SK-N-SH (cell line): ENCODE results near the gene TACR3. TPM values are rescaled to one million over a fixed set of nuclear protein-coding genes. Genes with fewer than 3 reads are reported as not detected.

ENCODE experiments used
- CTCF ChIA-PET: fragments of 300-600, 350-600 bp; formaldehyde crosslinking; extraction: SDS; loops from one replicate; lab custom pipeline; 2021; lab: Yijun Ruan, JAX
- POLR2A ChIA-PET: fragments of 350-600 bp; sonication (Branson Sonifier 250); formaldehyde crosslinking; extraction: SDS; loops from one replicate; lab custom pipeline; 2020; ENCODE audit warnings: antibody characterized with exemption, inconsistent platforms; lab: Yijun Ruan, JAX
- DNase-seq: peaks from one replicate; pipeline ENCODE4 v3.0.0; 2012
- H2AFZ ChIP-seq: fragments of 200-600 bp; sonication (generic); 2 replicates; pipeline ENCODE4 v1.8.1; 2016; ENCODE audit warnings: antibody characterized with exemption, mild to moderate bottlenecking, low read depth
- H3F3A ChIP-seq: fragments of 200-600 bp; sonication (generic); replicated peaks from 2 replicates; pipeline ENCODE3; 2016; ENCODE audit warnings: antibody characterized with exemption, mild to moderate bottlenecking; ENCODE audit not compliant: insufficient read depth
- H3K27ac ChIP-seq, 2 experiments: fragments of 200-500 bp in 1 of 2; fragments of 200-600 bp in 1 of 2; sonication (Bioruptor generic) in 1 of 2; sonication (generic), shearing (Covaris generic) in 1 of 2; 2 replicates each; pipeline versions ENCODE4 v1.5.1 to v1.6.1; 2014 to 2016; ENCODE audit warnings: low read depth in 2 of 2, inconsistent platforms in 1 of 2, low read length in 1 of 2, mild to moderate bottlenecking in 1 of 2, mixed read lengths in 1 of 2
- H3K27me3 ChIP-seq: fragments of 200-600 bp; sonication (generic), shearing (Covaris generic); 2 replicates; pipeline ENCODE4 v1.6.1; 2016; ENCODE audit warnings: mixed run types; ENCODE audit not compliant: insufficient read depth
- H3K36me3 ChIP-seq, 2 experiments: fragments of 200-500 bp in 1 of 2; fragments of 200-600 bp in 1 of 2; sonication (Bioruptor generic) in 1 of 2; sonication (generic) in 1 of 2; replicated peaks in 1 of 2; 2 replicates each; pipeline versions ENCODE3 to v1.5.1; 2014 to 2016; ENCODE audit warnings: low read length in 1 of 2, mild to moderate bottlenecking in 1 of 2; ENCODE audit not compliant: insufficient read depth in 2 of 2, control insufficient read depth in 1 of 2
- H3K4me1 ChIP-seq, 2 experiments: fragments of 200-500 bp in 1 of 2; fragments of 200-600 bp in 1 of 2; sonication (Bioruptor generic) in 1 of 2; sonication (generic), shearing (Covaris generic) in 1 of 2; 2 replicates each; pipeline versions ENCODE4 v1.5.1 to v1.6.1; 2014 to 2016; ENCODE audit warnings: low read depth in 1 of 2, low read length in 1 of 2, mixed run types in 1 of 2; ENCODE audit not compliant: insufficient read depth in 2 of 2, control insufficient read depth in 1 of 2
- H3K4me2 ChIP-seq: fragments of 200-600 bp; sonication (generic), shearing (Covaris generic); 2 replicates; pipeline ENCODE4 v1.6.1; 2017; ENCODE audit warnings: mixed run types
- H3K4me3 ChIP-seq, 2 experiments: fragments of 200-500 bp in 1 of 2; fragments of 200-600 bp in 1 of 2; sonication (Bioruptor generic) in 1 of 2; sonication (generic), shearing (Covaris generic) in 1 of 2; 2 replicates each; pipeline versions ENCODE4 v1.5.1 to v1.8.1; 2014 to 2016; ENCODE audit warnings: low read depth in 2 of 2, inconsistent platforms in 1 of 2, low read length in 1 of 2, mild to moderate bottlenecking in 1 of 2, mixed read lengths in 1 of 2, moderate library complexity in 1 of 2
- H3K79me2 ChIP-seq: fragments of 200-600 bp; sonication (generic); 2 replicates; pipeline ENCODE4 v1.8.1; 2017; ENCODE audit warnings: mild to moderate bottlenecking; ENCODE audit not compliant: insufficient read depth
- H3K9ac ChIP-seq: fragments of 200-600 bp; sonication (generic); 2 replicates; pipeline ENCODE4 v1.6.1; 2017; ENCODE audit warnings: mixed run types
- H3K9me2 ChIP-seq: fragments of 200-600 bp; sonication (generic); 2 replicates; pipeline ENCODE4 v1.6.1; 2017; ENCODE audit warnings: mixed run types
- H3K9me3 ChIP-seq: fragments of 200-600 bp; sonication (generic); 2 replicates; pipeline ENCODE4 v1.6.1; 2017; ENCODE audit warnings: mixed run types, mild to moderate bottlenecking, moderate library complexity
- H4K20me1 ChIP-seq: fragments of 200-600 bp; sonication (generic); 2 replicates; pipeline ENCODE4 v1.6.1; 2017; ENCODE audit warnings: mild to moderate bottlenecking, mixed run types; ENCODE audit not compliant: insufficient read depth
- EP300 ChIP-seq, 2 experiments: IDR thresholded peaks; 2 replicates each; pipeline versions ENCODE4 v1.4.0 to v1.6.1; 2012; ENCODE audit warnings: borderline replicate concordance in 1 of 2, low read depth in 1 of 2, low read length in 1 of 2
- EZH2phosphoT487 ChIP-seq: fragments of 200-600 bp; sonication (generic); IDR thresholded peaks from 2 replicates; pipeline ENCODE4 v1.6.1; 2017; ENCODE audit warnings: low read depth, mixed run types, mild to moderate bottlenecking, antibody characterized with exemption, moderate library complexity, borderline replicate concordance
- FOSL2 ChIP-seq: IDR thresholded peaks from 2 replicates; pipeline ENCODE4 v1.4.0; 2012; ENCODE audit warnings: low read depth, mild to moderate bottlenecking, moderate library complexity, borderline replicate concordance
- FOXJ3 ChIP-seq: sonication (generic); formaldehyde crosslinking; IDR thresholded peaks from 2 replicates; pipeline ENCODE4 v1.5.1; 2020; ENCODE audit warnings: mild to moderate bottlenecking, missing genetic modification reagents
- FOXM1 ChIP-seq: IDR thresholded peaks from 2 replicates; pipeline ENCODE4 v1.4.0; 2012; ENCODE audit warnings: low read depth, mild to moderate bottlenecking
- GABPA ChIP-seq: IDR thresholded peaks from 2 replicates; pipeline ENCODE4 v1.4.0; 2012; ENCODE audit warnings: low read depth, mild to moderate bottlenecking
- JUND ChIP-seq: IDR thresholded peaks from 2 replicates; pipeline ENCODE4 v1.4.0; 2012
- MEF2A ChIP-seq: IDR thresholded peaks from 2 replicates; pipeline ENCODE4 v1.4.0; 2012; ENCODE audit warnings: low read depth, borderline replicate concordance
- POLR2AphosphoS5 ChIP-seq: IDR thresholded peaks from 2 replicates; pipeline ENCODE4 v1.6.1; 2012; ENCODE audit warnings: low read depth, low read length
- RAD21 ChIP-seq: IDR thresholded peaks from 2 replicates; pipeline ENCODE4 v1.6.1; 2012; ENCODE audit warnings: mild to moderate bottlenecking, low read length
- RCOR1 ChIP-seq: fragments of 150-350 bp; IDR thresholded peaks from 2 replicates; pipeline ENCODE4 v1.6.1; 2017; ENCODE audit warnings: antibody characterized with exemption, low read length
- RXRA ChIP-seq: IDR thresholded peaks from 2 replicates; pipeline ENCODE4 v1.4.0; 2012; ENCODE audit warnings: low read depth, mild to moderate bottlenecking, borderline replicate concordance
- SMC3 ChIP-seq: IDR thresholded peaks from 2 replicates; pipeline ENCODE4 v1.6.1; 2012; ENCODE audit warnings: low read depth, low read length, improper control_type of control experiment
- WGBS: methylation state at CpG from one replicate; pipeline ENCODE4 v1.1.6; 2017; ENCODE audit warnings: low lambda C conversion rate; 5-methylcytosine and 5-hydroxymethylcytosine counted together
- polyA plus RNA-seq, 3 experiments: library from polyadenylated mRNA; depleted of rRNA; stranded (reverse); fragments of >200 nt; gene quantifications; 2 replicates each; pipeline ENCODE4 v1.2.3, GENCODE V29; 2012
- TF ChIP-seq, protein P1 (sequence below): IDR thresholded peaks from 2 replicates; pipeline ENCODE4 v1.4.0; 2012; ENCODE audit warnings: low read depth, borderline replicate concordance
- TF ChIP-seq, protein P2 (sequence below): fragments of 150-350 bp; IDR thresholded peaks from 2 replicates; pipeline ENCODE4 v1.6.1; 2017; ENCODE audit warnings: antibody characterized with exemption, low read length, low read depth, borderline replicate concordance
- TF ChIP-seq, protein P3 (sequence below): IDR thresholded peaks from 2 replicates; pipeline ENCODE4 v1.4.0; 2012; ENCODE audit warnings: low read depth, borderline replicate concordance

The TACR3 gene
- polyA plus RNA-seq, 1 of the 3 experiments (the other 2 are of a cell fraction) = not detected

DNA sequence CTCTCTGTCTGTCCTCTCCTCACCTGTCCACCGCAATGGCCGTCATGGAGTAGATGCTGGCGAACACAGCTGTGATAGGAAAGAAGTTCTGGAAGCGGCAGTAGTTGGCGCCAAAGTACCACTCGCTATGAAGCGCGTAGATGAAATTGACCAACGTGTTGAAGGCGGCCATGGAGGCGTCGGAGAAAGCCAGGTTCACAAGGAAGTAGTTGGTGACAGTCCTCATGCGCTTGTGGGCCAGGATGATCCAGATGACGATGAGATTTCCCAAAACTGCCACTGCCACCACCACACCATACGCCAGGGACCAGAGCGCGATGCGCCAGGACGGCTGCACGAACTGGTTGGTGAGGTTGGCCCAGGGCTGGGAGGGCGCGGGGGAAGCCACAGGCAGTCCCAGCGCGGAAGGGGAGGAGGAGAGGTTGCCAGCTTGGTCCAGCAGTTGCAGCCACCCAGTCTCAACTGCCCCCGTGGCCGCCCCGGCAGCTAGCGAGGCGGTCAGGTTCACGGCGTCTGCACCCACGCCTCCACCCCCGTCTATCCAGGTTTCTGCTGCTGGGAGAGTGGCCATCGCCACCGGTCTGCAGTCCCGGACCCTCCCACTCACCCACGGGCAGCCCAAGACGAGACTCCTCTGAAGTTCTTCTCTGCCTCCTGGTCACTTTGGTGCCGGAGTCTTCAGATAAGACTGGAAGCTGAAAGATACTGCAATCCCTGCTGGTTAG, 518 bp downstream of the TACR3 start:
- Histone ChIP-seq H3K4me3 (peak overlapping the region in 1 of 2 experiments; percentile 48; a peak in 1 of 4 replicates), H3K4me1 (no peaks in the 10 kb centered on the region), H2AFZ (no peak overlapping the region), H3K9me2 (no peaks in the 10 kb centered on the region), H4K20me1 (no peaks in the 10 kb centered on the region), H3K36me3 (no peaks in the 10 kb centered on the region)
- CTCF ChIA-PET = interaction anchor here (0.7 kb wide), 1 partner anchor 88 kb away, joined by 3 read pairs; no protein-coding TSS in a partner anchor
- no peak for TF ChIP-seq GABPA
- TF ChIP-seq MEF2A = no peak
- TF ChIP-seq EZH2phosphoT487 = no peak
- no peak for TF ChIP-seq FOXM1
- no peak for TF ChIP-seq RCOR1
- TF ChIP-seq FOXJ3 = no peak
- TF ChIP-seq, all 33 proteins: peak for 0
- POLR2A ChIA-PET = no interaction called here
- Histone ChIP-seq H3K27me3 (no peaks in the 10 kb centered on the region; the same call in 1 of the 2 replicates), H3F3A (no peaks in the 10 kb centered on the region), H3K9me3 (no peaks in the 10 kb centered on the region), H3K79me2 (no peaks in the 10 kb centered on the region), H3K27ac (no peak overlapping the region), H3K9ac (no peak overlapping the region), H3K4me2 (peak overlapping the region; percentile 66)
- 12% methylated on average over 28 of the region's 39 CpGs for WGBS
- DNase-seq = peak; percentile 20

- CTCF ChIA-PET = no interaction called here
- TF ChIP-seq RAD21 (no peak), EP300 (IDR thresholded peaks at IDR 0.05; ENCODE audit: borderline replicate concordance in 1 of 2, low read depth in 1 of 2, low read length in 1 of 2) (no peak), FOXM1 (no peak), RXRA (no peak), GABPA (no peak), SMC3 (no peak), FOSL2 (no peak), POLR2AphosphoS5 (no peak), EZH2phosphoT487 (no peak), JUND (no peak)
- TF ChIP-seq, protein P1, sequence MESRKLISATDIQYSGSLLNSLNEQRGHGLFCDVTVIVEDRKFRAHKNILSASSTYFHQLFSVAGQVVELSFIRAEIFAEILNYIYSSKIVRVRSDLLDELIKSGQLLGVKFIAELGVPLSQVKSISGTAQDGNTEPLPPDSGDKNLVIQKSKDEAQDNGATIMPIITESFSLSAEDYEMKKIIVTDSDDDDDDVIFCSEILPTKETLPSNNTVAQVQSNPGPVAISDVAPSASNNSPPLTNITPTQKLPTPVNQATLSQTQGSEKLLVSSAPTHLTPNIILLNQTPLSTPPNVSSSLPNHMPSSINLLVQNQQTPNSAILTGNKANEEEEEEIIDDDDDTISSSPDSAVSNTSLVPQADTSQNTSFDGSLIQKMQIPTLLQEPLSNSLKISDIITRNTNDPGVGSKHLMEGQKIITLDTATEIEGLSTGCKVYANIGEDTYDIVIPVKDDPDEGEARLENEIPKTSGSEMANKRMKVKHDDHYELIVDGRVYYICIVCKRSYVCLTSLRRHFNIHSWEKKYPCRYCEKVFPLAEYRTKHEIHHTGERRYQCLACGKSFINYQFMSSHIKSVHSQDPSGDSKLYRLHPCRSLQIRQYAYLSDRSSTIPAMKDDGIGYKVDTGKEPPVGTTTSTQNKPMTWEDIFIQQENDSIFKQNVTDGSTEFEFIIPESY = no peak
- TF ChIP-seq, protein P2, sequence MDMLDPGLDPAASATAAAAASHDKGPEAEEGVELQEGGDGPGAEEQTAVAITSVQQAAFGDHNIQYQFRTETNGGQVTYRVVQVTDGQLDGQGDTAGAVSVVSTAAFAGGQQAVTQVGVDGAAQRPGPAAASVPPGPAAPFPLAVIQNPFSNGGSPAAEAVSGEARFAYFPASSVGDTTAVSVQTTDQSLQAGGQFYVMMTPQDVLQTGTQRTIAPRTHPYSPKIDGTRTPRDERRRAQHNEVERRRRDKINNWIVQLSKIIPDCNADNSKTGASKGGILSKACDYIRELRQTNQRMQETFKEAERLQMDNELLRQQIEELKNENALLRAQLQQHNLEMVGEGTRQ = no peak
- TF ChIP-seq, protein P3, sequence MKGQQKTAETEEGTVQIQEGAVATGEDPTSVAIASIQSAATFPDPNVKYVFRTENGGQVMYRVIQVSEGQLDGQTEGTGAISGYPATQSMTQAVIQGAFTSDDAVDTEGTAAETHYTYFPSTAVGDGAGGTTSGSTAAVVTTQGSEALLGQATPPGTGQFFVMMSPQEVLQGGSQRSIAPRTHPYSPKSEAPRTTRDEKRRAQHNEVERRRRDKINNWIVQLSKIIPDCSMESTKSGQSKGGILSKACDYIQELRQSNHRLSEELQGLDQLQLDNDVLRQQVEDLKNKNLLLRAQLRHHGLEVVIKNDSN = no peak
Observed at GRCh38 chr4:103692615-103693014, 27.2 kb downstream of the TACR3 start.

More at GRCh38 chr4:103692615-103693014, 27.2 kb downstream of the TACR3 start:
- Histone ChIP-seq H3K79me2 (no peaks in the 10 kb centered on the region), H3K27ac (no peak overlapping the region), H3F3A (no peaks in the 10 kb centered on the region), H3K9me2 (no peaks in the 10 kb centered on the region), H3K9ac (no peak overlapping the region), H3K9me3 (no peaks in the 10 kb centered on the region), H2AFZ (no peak overlapping the region), H3K4me1 (no peaks in the 10 kb centered on the region), H3K4me2 (no peak overlapping the region), H3K4me3 (no peak overlapping the region), H3K27me3 (no peaks in the 10 kb centered on the region), H4K20me1 (no peaks in the 10 kb centered on the region), H3K36me3 (no peaks in the 10 kb centered on the region)
- DNase-seq = no peak
- POLR2A ChIA-PET = no interaction called here
